Suppressor macrophage (primary cell): ENCODE measurements around the gene KRT6C.
A peak's percentile ranks its signal among the peaks of the same experiment; 100 is the strongest.
"Not testable (repeated sequence)": the region's sequence is repeated elsewhere in the genome, so short reads cannot be mapped to it uniquely, and the experiment has no call there.

Experiments
- DNase-seq, 4 experiments: peaks; one replicate each; pipeline ENCODE4 v3.0.0-alpha.2; 2020 to 2022
- total RNA-seq, 17 experiments: gene quantifications; one replicate each; lab custom pipeline; 2026; ENCODE audit warnings: mixed read lengths in 6 of 17, inconsistent platforms in 3 of 17; lab: John Stamatoyannopoulos, UW

KRT6C gene
- total RNA-seq: 0 to 1.2 (median 0) reads per million in 17 experiments

- DNase-seq: no peak
Observed at GRCh38 chr12:52473768-52474167, at the start of gene KRT6C. TSS of gene KRT6C (minus strand) at chr12:52473805. CDS start at chr12:52473737, 68 bp downstream.

DNA sequence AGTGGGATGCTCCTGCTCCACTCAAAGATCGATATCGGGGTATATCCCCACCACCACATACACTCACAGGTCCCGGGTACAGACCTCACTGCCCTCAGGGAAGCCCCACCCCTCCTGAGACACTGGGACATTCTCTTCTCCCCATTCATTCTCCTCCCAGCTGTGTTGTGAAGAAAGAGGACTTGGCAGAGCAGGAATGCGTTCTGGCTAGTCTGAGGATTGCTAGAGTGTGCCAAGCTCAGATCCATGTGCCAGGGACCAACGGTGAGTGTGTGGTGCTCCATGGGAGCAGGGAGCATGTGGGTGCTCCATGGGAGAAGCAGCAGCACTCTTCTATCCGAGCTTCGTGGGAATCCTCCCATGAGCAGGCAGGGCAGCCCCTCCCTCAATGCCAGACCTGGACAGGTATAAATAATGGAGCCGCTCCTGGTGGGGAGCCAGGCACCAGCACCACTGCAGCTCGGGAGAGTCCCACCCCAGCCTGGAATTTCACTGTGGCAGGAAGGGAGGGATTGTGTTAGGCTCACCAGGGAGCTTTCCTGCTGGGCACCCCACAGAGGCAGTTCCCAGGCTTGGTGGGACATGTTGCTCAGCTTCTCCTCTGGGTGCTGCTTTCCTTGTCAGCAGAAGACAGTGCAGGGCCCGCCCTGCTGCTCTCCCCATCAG lies 48.9 kb upstream of the KRT6C start:
- DNase-seq: no peak

DNA sequence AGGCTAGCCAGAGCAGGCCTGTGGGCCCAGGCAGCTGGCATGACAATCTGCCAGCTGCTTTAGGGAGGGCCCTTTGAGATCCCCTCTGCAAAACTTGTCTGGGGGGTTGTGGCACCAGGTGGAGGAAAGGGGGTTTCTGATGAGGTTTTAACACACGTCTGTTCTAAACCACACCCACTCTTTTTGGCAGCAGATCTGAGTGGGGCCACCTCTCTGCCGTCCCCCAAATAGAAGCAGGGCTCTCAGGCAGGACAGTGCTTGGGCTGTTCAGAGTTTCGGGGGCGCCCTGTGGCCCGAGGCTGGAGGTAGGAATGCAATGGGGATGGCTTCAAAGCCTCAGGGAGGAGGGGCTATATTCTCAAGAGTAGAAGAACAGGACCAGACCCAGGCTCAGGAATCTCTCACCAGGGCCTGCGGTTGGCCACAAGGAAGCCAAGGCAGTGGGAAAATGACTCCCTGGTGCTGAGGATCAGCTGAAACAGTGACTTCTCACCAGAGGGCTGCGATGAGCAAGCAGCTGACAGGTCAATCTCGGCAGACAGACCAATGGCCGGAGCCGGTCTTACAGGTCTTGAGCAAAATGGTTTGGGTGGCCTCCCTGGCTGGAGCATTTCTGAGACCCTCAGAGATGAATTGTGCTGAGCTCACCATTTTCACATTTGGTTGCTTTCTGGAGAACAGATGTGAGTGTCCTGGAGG lies 48.1 kb upstream of the KRT6C start:
- no peak for DNase-seq

DNA sequence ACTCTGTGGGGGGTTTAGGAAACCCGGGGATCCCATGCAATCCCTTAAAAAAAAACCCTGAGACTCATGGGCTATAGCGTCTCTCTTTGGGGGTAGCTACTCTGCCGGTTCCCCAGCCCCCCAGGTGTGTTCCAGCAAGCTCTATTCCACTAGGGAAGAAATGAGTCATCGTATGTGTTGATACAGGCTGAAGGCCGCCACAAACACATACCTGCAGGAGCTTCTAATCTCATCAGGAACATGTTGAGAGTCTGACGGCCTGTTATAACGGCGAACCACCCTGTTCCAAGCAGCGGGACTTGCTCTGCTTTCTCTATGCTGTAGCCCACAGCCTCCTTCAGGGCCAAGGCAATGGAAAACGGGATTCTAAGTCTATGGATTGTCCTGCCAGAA lies 47.6 kb upstream of the KRT6C start:
- no peak for DNase-seq

GRCh38 chr12:52519826-52520662 lies 46.4 kb upstream of the KRT6C start, which contains the start of gene KRT5:
TSS of gene KRT5 (minus strand) at chr12:52520394. CDS start at chr12:52520296, 98 bp downstream.
- DNase-seq: no peak

- DNase-seq: no peak
Observed at GRCh38 chr12:52519387-52519703, 45.7 kb upstream of the KRT6C start.

GRCh38 chr12:52518574-52519386 lies 45.2 kb upstream of the KRT6C start:
- no peak for DNase-seq

DNA sequence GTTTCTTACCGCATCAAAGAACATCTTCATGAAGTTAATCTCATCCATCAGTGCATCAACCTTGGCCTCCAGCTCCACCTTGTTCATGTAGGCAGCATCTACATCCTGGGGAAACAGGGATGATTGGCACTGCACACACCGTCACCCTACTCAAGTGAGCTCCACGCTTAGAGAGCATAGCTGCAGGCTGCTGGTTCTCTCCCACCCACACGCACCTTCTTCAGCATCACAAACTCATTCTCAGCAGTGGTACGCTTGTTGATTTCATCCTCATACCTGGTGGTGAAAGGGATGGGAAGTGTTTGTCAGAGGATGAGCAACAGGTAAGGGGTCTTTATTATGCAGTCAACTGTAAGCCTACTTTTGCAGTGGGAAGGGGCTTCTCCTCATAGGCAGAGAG lies 44.3 kb upstream of the KRT6C start:
- no peak for DNase-seq

GRCh38 chr12:52517005-52517835 lies 43.6 kb upstream of the KRT6C start:
- no peak for DNase-seq

DNA sequence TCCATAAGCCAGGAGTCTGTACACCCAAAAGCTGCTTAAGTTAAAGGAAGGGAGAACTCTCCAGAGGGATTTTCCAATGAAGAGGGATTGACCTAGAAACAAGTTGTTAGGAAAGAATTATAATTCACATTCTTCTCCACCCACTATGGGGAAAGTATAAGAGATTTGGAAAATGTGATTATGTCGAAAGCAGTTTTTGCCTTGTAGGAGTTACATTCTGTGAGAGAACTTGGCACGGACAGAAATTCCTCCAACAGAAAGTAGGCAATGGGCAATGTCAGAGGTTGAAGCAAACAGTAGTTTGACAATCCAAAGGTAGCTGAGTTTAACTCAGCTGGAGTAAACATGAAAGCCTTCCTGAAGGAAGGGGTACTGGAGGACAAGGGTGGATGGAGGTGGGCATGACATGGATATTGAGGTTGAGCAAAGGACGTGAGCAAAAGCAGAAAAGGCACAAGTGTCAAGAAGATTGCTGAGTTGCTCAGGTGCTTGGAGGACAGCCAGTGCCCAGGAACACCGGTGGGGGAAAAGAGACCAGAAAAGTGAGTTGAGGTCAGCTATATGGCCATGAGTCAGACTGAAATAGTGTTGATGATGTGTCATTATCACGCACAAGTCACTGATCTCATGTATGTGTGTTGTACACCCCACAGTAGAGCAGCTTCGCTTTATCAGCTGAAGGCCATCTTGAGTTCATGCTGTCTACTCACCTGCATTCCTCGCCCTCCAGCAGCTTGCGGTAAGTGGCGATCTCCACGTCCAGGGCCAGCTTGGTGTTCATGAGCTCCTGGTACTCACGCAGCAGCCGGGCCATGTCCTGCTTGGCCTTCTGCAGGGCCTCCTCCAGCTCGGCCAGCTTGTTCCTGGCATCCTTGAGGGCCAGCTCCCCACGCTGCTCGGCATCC lies 42.6 kb upstream of the KRT6C start:
- DNase-seq: no peak

DNA sequence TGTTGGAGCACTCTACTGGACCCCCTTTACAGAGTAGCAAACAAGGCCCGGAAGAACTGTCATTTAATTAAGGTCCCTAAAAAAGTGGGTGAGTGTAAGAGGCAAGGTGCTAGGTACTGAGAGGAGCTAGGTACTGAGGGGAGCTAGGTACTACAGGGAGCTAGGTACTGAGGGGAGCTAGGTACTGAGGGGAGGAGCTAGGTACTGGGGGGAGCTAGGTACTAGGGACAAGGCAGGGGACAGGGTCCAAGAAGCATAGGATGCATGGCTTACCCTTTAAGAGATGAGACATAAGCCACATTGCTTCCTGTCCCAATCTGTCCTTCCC lies 41.7 kb upstream of the KRT6C start:
- DNase-seq: no peak

- DNase-seq: no peak
Observed at GRCh38 chr12:52514471-52515318, 41.1 kb upstream of the KRT6C start.

DNA sequence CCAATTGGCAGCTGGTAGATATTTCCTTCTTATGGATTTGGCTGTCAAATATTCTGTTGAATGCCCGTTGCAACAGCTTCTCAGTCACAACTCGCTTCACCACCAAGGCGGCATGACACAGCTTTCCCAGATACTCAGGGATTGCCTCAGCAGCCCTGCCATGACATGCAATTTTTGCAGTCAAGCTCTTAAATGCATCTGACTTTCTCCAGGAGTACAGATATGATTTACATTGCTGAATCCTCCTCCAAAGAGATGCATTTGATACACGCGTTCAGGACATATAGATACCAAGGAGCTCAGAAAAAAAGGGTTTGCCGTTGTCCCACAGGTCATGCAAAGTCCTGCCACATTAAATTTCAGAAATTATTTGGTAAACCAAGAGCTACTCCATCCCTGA lies 40.1 kb upstream of the KRT6C start:
- DNase-seq: no peak

- no peak for DNase-seq
Observed at GRCh38 chr12:52508211-52508610, 34.6 kb upstream of the KRT6C start.

- DNase-seq: peak in 3 of 4 experiments; percentile 22 to 58 (median 52)
Observed at GRCh38 chr12:52506858-52507715, 33.5 kb upstream of the KRT6C start.

DNA sequence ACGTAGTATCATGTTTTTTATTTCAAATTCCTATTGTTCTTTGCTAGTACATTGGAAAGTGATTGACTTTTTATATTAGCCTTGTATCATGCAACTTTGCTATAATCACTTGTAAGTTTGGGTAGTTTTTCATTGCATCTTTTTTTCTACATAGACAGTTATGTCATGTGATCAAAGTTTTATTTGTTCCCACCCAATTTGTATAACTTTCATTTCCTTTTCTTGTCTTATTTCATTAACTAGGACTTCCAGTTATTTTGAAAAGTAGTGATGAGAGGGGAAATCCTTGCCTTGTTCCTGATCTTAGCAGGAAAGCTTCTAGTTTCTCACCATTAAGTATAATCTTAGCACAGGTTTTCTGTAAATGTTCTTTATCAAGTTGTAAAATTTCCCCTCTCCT lies 29.3 kb upstream of the KRT6C start:
- no peak for DNase-seq

DNA sequence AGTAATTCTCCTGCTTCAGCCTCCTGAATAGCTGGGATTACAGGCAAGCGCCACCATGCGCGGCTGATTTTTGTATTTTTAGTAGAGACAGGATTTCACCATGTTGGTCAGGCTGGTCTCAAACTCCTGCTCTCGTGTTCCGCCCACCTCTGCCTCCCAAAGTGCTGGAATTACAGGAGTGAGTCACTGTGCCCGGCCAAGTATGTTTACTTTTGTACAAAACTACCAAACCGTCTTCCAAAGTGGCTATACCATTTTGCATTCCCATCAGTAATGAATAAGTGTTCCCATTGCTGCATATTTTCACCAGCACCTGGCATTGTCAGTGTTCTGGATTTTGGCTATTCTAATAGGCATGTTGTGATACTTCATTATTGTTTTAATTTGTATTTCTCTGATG lies 27.9 kb upstream of the KRT6C start:
- no peak for DNase-seq

- DNase-seq: not testable (repeated sequence)
Observed at GRCh38 chr12:52500574-52500973, 27.0 kb upstream of the KRT6C start.
